ENCODE measurements around the gene NR1D1. TPM values are rescaled to one million over a fixed set of nuclear protein-coding genes. Genes with fewer than 3 reads are reported as not detected.

The NR1D1 gene
- total and polyA plus RNA-seq, 2 of the 13 experiments (the other 11 are each of a cell fraction or from before 2014, with no cell fraction given), result 2.1 to 2.7 TPM

DNA sequence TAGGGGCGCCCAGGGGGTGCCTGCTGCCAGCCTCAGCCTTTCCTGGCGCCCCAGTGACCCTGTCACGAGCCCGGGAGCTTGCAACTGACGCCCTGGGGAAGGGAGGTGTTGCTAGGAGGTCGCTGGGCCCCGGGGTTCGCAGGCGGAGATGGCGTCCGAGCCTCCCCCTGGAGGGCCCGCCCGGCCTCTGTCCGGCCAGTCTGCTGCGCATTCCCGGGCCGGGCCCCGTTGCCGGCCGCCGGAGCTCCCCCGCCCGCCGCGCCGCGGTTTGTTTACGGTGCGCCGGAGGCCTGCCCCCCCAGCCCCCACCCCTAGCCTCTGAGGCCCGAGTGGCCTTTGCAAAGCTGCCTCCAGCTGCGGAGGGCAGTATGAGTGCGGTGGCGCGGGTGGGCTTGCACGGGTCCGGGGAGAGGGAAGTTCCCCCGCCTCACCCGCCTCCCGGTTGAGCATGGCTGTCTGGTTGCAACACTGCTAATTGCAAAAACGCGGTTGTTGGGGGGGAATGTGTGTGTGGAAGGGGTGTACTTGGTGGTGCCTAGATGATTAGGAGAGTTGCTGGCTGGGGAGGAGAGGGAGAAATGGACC lies 37.1 kb downstream of the NR1D1 start (continued):
- TF ChIP-seq ZNF790 (CRISPR knock-in tag; IDR thresholded peaks at IDR 0.05; ENCODE audit: borderline replicate concordance) (0 out of 2 replicates have a peak, but pooled peaks have one; percentile 56), FOXC1 (CRISPR knock-in tag; IDR thresholded peaks at IDR 0.05; ENCODE audit: borderline replicate concordance) (peak; percentile 61; the same call in 1 of the 2 replicates), SNAPC2 (CRISPR knock-in tag; IDR thresholded peaks at IDR 0.05) (peak; percentile 96; the same call in 1 of the 2 replicates), ZNF777 (CRISPR knock-in tag; IDR thresholded peaks at IDR 0.05) (peak; percentile 69), RNF2 (conservative IDR thresholded peaks at IDR 0.05; ENCODE audit: low read depth) (no peak), NCOR1 (IDR thresholded peaks at IDR 0.05; ENCODE audit: borderline replicate concordance, low read length) (0 out of 2 replicates have a peak, but pooled peaks have one; percentile 28), KDM2A (CRISPR knock-in tag; IDR thresholded peaks at IDR 0.05; ENCODE audit: borderline replicate concordance, low read depth) (peak; percentile 66), ZSCAN29 (CRISPR knock-in tag; conservative IDR thresholded peaks at IDR 0.05) (0 out of 2 replicates have a peak, but pooled peaks have one; percentile 24), NCOA5 (CRISPR knock-in tag; IDR thresholded peaks at IDR 0.05) (no peak), GABPB1 (CRISPR knock-in tag; IDR thresholded peaks at IDR 0.05) (peak; percentile 63; the same call in 1 of the 2 replicates), ZNF446 (CRISPR knock-in tag; IDR thresholded peaks at IDR 0.05) (no peak), KDM3A (CRISPR knock-in tag; IDR thresholded peaks at IDR 0.05; ENCODE audit: low read depth) (0 out of 2 replicates have a peak, but pooled peaks have one; percentile 37), ZSCAN31 (CRISPR knock-in tag; IDR thresholded peaks at IDR 0.05; ENCODE audit: low read depth) (0 out of 2 replicates have a peak, but pooled peaks have one; percentile 16), ZMYM4 (CRISPR knock-in tag; IDR thresholded peaks at IDR 0.05) (peak; percentile 36; the same call in 1 of the 2 replicates)
- TF ChIP-seq, protein P1, sequence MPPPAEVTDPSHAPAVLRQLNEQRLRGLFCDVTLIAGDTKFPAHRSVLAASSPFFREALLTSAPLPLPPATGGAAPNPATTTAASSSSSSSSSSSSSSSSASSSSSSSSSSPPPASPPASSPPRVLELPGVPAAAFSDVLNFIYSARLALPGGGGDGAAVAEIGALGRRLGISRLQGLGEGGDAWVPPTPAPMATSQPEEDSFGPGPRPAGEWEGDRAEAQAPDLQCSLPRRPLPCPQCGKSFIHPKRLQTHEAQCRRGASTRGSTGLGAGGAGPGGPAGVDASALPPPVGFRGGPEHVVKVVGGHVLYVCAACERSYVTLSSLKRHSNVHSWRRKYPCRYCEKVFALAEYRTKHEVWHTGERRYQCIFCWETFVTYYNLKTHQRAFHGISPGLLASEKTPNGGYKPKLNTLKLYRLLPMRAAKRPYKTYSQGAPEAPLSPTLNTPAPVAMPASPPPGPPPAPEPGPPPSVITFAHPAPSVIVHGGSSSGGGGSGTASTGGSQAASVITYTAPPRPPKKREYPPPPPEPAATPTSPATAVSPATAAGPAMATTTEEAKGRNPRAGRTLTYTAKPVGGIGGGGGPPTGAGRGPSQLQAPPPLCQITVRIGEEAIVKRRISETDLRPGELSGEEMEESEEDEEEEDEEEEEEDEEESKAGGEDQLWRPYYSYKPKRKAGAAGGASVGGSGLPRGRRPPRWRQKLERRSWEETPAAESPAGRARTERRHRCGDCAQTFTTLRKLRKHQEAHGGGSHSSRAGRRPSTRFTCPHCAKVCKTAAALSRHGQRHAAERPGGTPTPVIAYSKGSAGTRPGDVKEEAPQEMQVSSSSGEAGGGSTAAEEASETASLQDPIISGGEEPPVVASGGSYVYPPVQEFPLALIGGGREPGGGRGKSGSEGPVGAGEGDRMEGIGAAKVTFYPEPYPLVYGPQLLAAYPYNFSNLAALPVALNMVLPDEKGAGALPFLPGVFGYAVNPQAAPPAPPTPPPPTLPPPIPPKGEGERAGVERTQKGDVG (CRISPR knock-in tag; IDR thresholded peaks at IDR 0.05; ENCODE audit: borderline replicate concordance), result no peak
- TF ChIP-seq, protein P2, sequence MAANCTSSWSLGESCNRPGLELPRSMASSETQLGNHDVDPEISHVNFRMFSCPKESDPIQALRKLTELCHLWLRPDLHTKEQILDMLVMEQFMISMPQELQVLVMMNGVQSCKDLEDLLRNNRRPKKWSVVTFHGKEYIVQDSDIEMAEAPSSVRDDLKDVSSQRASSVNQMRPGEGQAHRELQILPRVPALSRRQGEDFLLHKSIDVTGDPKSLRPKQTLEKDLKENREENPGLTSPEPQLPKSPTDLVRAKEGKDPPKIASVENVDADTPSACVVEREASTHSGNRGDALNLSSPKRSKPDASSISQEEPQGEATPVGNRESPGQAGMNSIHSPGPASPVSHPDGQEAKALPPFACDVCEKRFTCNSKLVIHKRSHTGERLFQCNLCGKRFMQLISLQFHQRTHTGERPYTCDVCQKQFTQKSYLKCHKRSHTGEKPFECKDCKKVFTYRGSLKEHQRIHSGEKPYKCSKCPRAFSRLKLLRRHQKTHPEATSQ (CRISPR knock-in tag; IDR thresholded peaks at IDR 0.05; ENCODE audit: borderline replicate concordance), result no peak
- TF ChIP-seq, protein P3, sequence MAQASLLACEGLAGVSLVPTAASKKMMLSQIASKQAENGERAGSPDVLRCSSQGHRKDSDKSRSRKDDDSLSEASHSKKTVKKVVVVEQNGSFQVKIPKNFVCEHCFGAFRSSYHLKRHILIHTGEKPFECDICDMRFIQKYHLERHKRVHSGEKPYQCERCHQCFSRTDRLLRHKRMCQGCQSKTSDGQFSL (CRISPR knock-in tag; IDR thresholded peaks at IDR 0.05), result 0 out of 2 replicates have a peak, but pooled peaks have one; percentile 10
- TF ChIP-seq, protein P4, sequence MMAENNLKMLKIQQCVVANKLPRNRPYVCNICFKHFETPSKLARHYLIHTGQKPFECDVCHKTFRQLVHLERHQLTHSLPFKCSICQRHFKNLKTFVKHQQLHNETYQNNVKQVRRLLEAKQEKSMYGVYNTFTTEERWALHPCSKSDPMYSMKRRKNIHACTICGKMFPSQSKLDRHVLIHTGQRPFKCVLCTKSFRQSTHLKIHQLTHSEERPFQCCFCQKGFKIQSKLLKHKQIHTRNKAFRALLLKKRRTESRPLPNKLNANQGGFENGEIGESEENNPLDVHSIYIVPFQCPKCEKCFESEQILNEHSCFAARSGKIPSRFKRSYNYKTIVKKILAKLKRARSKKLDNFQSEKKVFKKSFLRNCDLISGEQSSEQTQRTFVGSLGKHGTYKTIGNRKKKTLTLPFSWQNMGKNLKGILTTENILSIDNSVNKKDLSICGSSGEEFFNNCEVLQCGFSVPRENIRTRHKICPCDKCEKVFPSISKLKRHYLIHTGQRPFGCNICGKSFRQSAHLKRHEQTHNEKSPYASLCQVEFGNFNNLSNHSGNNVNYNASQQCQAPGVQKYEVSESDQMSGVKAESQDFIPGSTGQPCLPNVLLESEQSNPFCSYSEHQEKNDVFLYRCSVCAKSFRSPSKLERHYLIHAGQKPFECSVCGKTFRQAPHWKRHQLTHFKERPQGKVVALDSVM (CRISPR knock-in tag; IDR thresholded peaks at IDR 0.05), result peak; percentile 93
- TF ChIP-seq, protein P5, sequence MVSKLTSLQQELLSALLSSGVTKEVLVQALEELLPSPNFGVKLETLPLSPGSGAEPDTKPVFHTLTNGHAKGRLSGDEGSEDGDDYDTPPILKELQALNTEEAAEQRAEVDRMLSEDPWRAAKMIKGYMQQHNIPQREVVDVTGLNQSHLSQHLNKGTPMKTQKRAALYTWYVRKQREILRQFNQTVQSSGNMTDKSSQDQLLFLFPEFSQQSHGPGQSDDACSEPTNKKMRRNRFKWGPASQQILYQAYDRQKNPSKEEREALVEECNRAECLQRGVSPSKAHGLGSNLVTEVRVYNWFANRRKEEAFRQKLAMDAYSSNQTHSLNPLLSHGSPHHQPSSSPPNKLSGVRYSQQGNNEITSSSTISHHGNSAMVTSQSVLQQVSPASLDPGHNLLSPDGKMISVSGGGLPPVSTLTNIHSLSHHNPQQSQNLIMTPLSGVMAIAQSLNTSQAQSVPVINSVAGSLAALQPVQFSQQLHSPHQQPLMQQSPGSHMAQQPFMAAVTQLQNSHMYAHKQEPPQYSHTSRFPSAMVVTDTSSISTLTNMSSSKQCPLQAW (CRISPR knock-in tag; IDR thresholded peaks at IDR 0.05), result 0 out of 2 replicates have a peak, but pooled peaks have one; percentile 15
